Central memory CD8-positive, alpha-beta T cell (primary cell): Measurements from ENCODE around the gene SLC12A3.
A peak's percentile ranks its signal among the peaks of the same experiment; 100 is the strongest.

Source experiments
- ATAC-seq: fragments of 150-1000 bp; cut with Tn5 transposase; replicated peaks from 2 replicates; pipeline ENCODE4 v1.10.0; 2022; ENCODE audit warnings: mild to moderate bottlenecking, moderate FRiP score, moderate number of reproducible peaks; ENCODE audit not compliant: poor library complexity, severe bottlenecking; ENCODE audit errors: extremely low read depth
- DNase-seq, 2 donors: peaks; one replicate each; pipeline ENCODE4 v3.0.0; 2021; ENCODE audit warnings: low spot score in 2 of 2
- H3K27ac Mint-ChIP-seq: one replicate; pipeline ENCODE4 v1.8.0; 2022; ENCODE audit warnings: low read depth, mild to moderate bottlenecking, moderate library complexity, mixed read lengths
- H3K27me3 Mint-ChIP-seq: one replicate; pipeline ENCODE4 v1.8.0; 2022; ENCODE audit warnings: mixed read lengths
- H3K36me3 Mint-ChIP-seq: one replicate; pipeline ENCODE4 v1.8.0; 2022; ENCODE audit warnings: mild to moderate bottlenecking, moderate library complexity, mixed read lengths; ENCODE audit not compliant: insufficient read depth
- H3K4me1 Mint-ChIP-seq: one replicate; pipeline ENCODE4 v1.8.0; 2022; ENCODE audit warnings: mixed read lengths
- H3K4me3 Mint-ChIP-seq: one replicate; pipeline ENCODE4 v1.8.0; 2022; ENCODE audit warnings: mild to moderate bottlenecking, moderate library complexity, mixed read lengths
- H3K9me3 Mint-ChIP-seq: one replicate; pipeline ENCODE4 v1.8.0; 2022; ENCODE audit warnings: mixed read lengths

The SLC12A3 gene

GRCh38 chr16:56939801-56940200 lies 74.8 kb downstream of the SLC12A3 start:
- H3K36me3 Mint-ChIP-seq, result peaks cover 90% of the 10 kb centered on the region
- peaks cover 51% of the 10 kb centered on the region for H3K4me1 Mint-ChIP-seq
- H3K4me3 Mint-ChIP-seq, result peak overlapping the region; percentile 55
- H3K27me3 Mint-ChIP-seq, result no peaks in the 10 kb centered on the region
- ATAC-seq (no peak), DNase-seq (no peak)
- H3K27ac Mint-ChIP-seq, result peak overlapping the region; percentile 76
- no peaks in the 10 kb centered on the region for H3K9me3 Mint-ChIP-seq

- Mint-ChIP-seq H3K27me3 (no peaks in the 10 kb centered on the region), H3K27ac (no peak overlapping the region), H3K36me3 (peaks cover 85% of the 10 kb centered on the region), H3K4me3 (no peak overlapping the region), H3K9me3 (no peaks in the 10 kb centered on the region), H3K4me1 (peaks cover 40% of the 10 kb centered on the region)
- DNase-seq, result no peak
- ATAC-seq, result no peak
These were observed 76.1 kb downstream of the SLC12A3 start for GRCh38 chr16:56941092-56941491.

- no peak overlapping the region for H3K4me3 Mint-ChIP-seq
- H3K36me3 Mint-ChIP-seq, result peaks cover 80% of the 10 kb centered on the region
- no peak overlapping the region for H3K27ac Mint-ChIP-seq
These were observed 76.9 kb downstream of the SLC12A3 start for GRCh38 chr16:56941856-56942331.

GRCh38 chr16:56943761-56944375 lies 78.9 kb downstream of the SLC12A3 start:
- H3K9me3 Mint-ChIP-seq, result no peaks in the 10 kb centered on the region
- no peak overlapping the region for H3K4me3 Mint-ChIP-seq
- no peak for ATAC-seq
- peak overlapping the region; percentile 72 for H3K27ac Mint-ChIP-seq
- H3K27me3 Mint-ChIP-seq, result no peaks in the 10 kb centered on the region
- H3K4me1 Mint-ChIP-seq, result peaks cover 19% of the 10 kb centered on the region
- peaks cover 62% of the 10 kb centered on the region for H3K36me3 Mint-ChIP-seq
- no peak for DNase-seq

More at GRCh38 chr16:56941856-56942331, 76.9 kb downstream of the SLC12A3 start:
- DNase-seq (no peak), ATAC-seq (no peak)
- Mint-ChIP-seq H3K9me3 (no peaks in the 10 kb centered on the region), H3K4me1 (peaks cover 37% of the 10 kb centered on the region), H3K27me3 (no peaks in the 10 kb centered on the region)

- no peak for DNase-seq
- H3K9me3 Mint-ChIP-seq, result no peaks in the 10 kb centered on the region
- no peak for ATAC-seq
- H3K27me3 Mint-ChIP-seq, result no peaks in the 10 kb centered on the region
- H3K4me3 Mint-ChIP-seq, result no peak overlapping the region
- H3K4me1 Mint-ChIP-seq, result peaks cover 12% of the 10 kb centered on the region
- H3K27ac Mint-ChIP-seq, result peak overlapping the region; percentile 72
- peaks cover 51% of the 10 kb centered on the region for H3K36me3 Mint-ChIP-seq
These were observed 80.2 kb downstream of the SLC12A3 start for GRCh38 chr16:56944954-56945839.

- H3K27ac Mint-ChIP-seq, result peak overlapping the region; percentile 67
- H3K27me3 Mint-ChIP-seq, result no peaks in the 10 kb centered on the region
- ATAC-seq (no peak), DNase-seq (no peak)
- no peaks in the 10 kb centered on the region for H3K9me3 Mint-ChIP-seq
- H3K4me1 Mint-ChIP-seq, result peaks cover 19% of the 10 kb centered on the region
- peaks cover 45% of the 10 kb centered on the region for H3K36me3 Mint-ChIP-seq
- H3K4me3 Mint-ChIP-seq, result no peak overlapping the region
These were observed 81.0 kb downstream of the SLC12A3 start for GRCh38 chr16:56945847-56946527.

- H3K9me3 Mint-ChIP-seq, result no peaks in the 10 kb centered on the region
- H3K4me1 Mint-ChIP-seq, result peaks cover 26% of the 10 kb centered on the region
- H3K4me3 Mint-ChIP-seq, result no peak overlapping the region
- peak overlapping the region; percentile 67 for H3K27ac Mint-ChIP-seq
- DNase-seq (no peak), ATAC-seq (no peak)
- H3K36me3 Mint-ChIP-seq, result peaks cover 37% of the 10 kb centered on the region
- no peaks in the 10 kb centered on the region for H3K27me3 Mint-ChIP-seq
These were observed 82.0 kb downstream of the SLC12A3 start for GRCh38 chr16:56946767-56947603.

GRCh38 chr16:56947604-56947995 lies 82.6 kb downstream of the SLC12A3 start:
- Mint-ChIP-seq H3K4me3 (no peak overlapping the region), H3K36me3 (peaks cover 31% of the 10 kb centered on the region), H3K4me1 (peaks cover 26% of the 10 kb centered on the region)

GRCh38 chr16:56948234-56948633 lies 83.2 kb downstream of the SLC12A3 start:
- DNase-seq (no peak), ATAC-seq (no peak)
- H3K9me3 Mint-ChIP-seq, result no peaks in the 10 kb centered on the region
- no peaks in the 10 kb centered on the region for H3K27me3 Mint-ChIP-seq
- H3K4me3 Mint-ChIP-seq, result no peak overlapping the region
- no peak overlapping the region for H3K27ac Mint-ChIP-seq
- peaks cover 20% of the 10 kb centered on the region for H3K4me1 Mint-ChIP-seq
- peaks cover 25% of the 10 kb centered on the region for H3K36me3 Mint-ChIP-seq

More at GRCh38 chr16:56947604-56947995, 82.6 kb downstream of the SLC12A3 start:
- H3K27ac Mint-ChIP-seq, result no peak overlapping the region
- H3K9me3 Mint-ChIP-seq, result no peaks in the 10 kb centered on the region
- no peak for ATAC-seq
- H3K27me3 Mint-ChIP-seq, result no peaks in the 10 kb centered on the region
- DNase-seq, result no peak

- no peak for DNase-seq
- Mint-ChIP-seq H3K4me3 (no peak overlapping the region), H3K9me3 (no peaks in the 10 kb centered on the region), H3K36me3 (peaks cover 10% of the 10 kb centered on the region), H3K4me1 (peaks cover 18% of the 10 kb centered on the region), H3K27me3 (no peaks in the 10 kb centered on the region), H3K27ac (peak overlapping the region; percentile 63)
- no peak for ATAC-seq
These were observed 85.0 kb downstream of the SLC12A3 start for GRCh38 chr16:56950051-56950450.

- Mint-ChIP-seq H3K27me3 (no peaks in the 10 kb centered on the region), H3K4me1 (peaks cover 18% of the 10 kb centered on the region), H3K9me3 (no peaks in the 10 kb centered on the region), H3K4me3 (no peak overlapping the region), H3K27ac (peak overlapping the region; percentile 63), H3K36me3 (peaks cover 7% of the 10 kb centered on the region)
- DNase-seq, result no peak
- no peak for ATAC-seq
These were observed 85.4 kb downstream of the SLC12A3 start for GRCh38 chr16:56950455-56950854.
